HG03039 (cell line): ENCODE measurements around the gene TTC14.
"Not testable (repeated sequence)": the region's sequence is repeated elsewhere in the genome, so short reads cannot be mapped to it uniquely, and the experiment has no call there.

ENCODE experiments used
- ATAC-seq: cut with Tn5 transposase; IDR thresholded peaks from one replicate; pipeline ENCODE4 v1.9.1; 2021; ENCODE audit warnings: mild to moderate bottlenecking, moderate library complexity; ENCODE audit not compliant: unreplicated experiment

TTC14 gene, protein sequence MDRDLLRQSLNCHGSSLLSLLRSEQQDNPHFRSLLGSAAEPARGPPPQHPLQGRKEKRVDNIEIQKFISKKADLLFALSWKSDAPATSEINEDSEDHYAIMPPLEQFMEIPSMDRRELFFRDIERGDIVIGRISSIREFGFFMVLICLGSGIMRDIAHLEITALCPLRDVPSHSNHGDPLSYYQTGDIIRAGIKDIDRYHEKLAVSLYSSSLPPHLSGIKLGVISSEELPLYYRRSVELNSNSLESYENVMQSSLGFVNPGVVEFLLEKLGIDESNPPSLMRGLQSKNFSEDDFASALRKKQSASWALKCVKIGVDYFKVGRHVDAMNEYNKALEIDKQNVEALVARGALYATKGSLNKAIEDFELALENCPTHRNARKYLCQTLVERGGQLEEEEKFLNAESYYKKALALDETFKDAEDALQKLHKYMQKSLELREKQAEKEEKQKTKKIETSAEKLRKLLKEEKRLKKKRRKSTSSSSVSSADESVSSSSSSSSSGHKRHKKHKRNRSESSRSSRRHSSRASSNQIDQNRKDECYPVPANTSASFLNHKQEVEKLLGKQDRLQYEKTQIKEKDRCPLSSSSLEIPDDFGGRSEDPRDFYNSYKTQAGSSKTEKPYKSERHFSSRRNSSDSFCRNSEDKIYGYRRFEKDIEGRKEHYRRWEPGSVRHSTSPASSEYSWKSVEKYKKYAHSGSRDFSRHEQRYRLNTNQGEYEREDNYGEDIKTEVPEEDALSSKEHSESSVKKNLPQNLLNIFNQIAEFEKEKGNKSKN

DNA sequence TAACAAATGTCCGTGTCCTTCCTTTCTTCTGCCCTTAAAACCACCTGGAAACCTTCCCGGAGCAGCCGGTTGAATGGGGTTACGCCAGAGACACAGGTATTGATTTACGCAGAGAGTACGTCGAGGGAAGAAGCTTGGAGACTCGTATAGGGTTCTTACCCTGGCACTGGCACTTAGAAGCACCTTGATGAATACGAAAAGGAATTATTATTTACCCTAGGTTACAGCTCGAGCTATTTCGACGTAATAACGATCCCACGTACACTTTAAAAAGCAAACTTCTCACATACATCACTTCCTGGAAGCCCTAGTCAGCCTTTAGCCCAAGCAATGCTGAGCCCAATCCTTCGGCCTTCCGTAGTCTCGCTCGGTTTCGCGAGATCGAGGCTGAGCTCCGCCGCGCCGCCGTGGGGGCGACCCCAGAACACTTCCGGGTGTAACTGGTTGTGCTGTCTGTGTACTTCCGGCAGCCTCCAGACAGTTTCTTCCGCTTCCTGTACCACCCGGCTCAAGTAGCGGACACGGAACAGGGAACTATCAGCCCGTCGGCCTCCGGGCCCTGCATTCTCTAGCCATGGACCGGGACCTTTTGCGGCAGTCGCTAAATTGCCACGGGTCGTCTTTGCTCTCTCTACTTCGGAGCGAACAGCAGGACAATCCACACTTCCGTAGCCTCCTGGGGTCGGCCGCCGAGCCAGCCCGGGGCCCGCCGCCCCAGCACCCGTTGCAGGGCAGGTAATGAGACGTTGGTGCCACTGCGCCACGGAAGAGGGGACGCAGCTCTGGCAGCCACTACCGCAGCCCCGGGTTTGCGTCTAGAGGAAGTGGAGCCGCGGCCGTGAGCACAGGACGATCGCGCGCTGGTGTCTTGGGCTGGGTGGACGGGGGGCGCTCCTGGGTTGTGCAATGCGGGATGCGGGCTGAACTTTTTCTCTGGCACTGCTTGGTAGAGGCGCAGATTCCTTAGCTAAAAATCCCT is at the start of gene TTC14:
TTC14 (plus strand) TSS at position 476 of the 979 bp plus-strand sequence; CDS start at position 575, 99 bp downstream.
- peak; percentile 97 for ATAC-seq

DNA sequence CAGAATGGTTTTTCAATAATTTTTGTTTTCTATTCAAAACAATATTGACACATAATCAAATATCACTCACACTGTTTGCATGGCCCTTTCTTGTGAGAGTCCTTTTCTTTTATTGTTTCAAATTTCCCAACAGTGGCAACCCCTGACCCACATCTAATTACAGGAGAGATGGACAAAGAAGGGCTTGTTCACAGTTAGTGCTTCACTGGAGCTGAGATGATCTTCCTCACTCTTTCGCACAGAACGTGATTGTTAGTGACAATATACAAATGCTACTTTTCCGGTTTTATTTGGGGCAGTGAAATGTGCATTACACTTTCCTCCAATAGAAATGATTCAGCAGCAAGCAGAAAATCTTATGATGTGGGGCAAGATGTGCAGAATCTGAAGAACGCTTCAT is 38.6 kb upstream of the TTC14 start:
- no peak for ATAC-seq

GRCh38 chr3:180564676-180565075 is 37.3 kb upstream of the TTC14 start:
- ATAC-seq: no peak

DNA sequence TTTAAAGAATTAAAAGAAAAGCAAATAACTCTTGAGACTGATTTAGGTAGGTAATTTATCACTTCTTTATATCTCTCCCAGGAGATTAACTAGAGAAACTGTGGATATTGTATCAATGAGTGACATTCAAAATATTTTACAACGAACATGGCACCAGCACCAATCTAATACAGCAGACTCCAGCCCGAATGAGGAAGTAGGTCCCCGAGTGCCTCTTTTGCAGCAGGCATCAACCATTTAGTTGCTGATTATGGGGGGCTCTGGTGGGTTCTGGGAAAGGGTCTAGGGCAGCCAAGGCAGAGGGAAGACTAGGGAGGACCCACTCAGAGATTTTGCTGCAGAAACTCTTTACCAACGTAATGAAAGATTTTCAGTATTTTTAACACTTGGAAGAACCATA is 31.7 kb upstream of the TTC14 start:
- ATAC-seq: no peak

DNA sequence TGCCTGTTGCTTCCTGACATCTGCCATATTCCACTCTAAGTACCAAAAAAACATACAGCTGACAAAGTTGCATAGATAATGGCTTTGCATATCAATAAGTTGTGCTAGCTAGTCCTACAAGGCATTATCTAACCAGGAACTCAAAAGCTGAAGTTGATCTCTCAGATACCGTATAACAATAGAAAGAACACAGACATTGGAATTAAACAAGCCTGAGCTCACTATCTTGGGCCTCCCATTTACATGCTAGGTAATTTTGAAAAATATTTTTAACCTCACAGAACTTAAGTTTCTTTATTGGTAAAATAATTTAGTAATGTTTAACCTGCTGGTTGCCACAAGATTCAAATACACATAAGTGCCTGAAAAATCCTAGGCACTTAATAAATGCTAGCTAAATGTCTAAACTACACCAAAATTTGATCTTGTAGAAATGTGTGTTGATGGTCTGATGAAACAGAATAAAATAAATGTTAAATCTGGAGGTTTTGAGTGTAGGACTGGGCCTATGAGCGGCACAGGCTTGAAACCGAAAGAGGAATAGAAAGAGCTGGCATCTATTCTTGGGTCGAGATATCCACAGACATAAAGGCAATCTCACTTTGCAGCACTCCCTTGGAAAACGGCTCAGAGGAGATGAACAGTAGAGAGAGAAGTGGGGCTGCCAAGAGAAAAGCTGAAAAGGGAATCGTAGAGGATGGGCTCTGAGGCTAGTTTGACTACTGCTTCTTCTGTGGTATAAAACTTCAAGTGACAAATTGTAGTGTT is 29.9 kb upstream of the TTC14 start:
- ATAC-seq: peak; percentile 82

- no peak for ATAC-seq
Observed at GRCh38 chr3:180575571-180575970, 26.4 kb upstream of the TTC14 start.

- no peak for ATAC-seq
Observed at GRCh38 chr3:180580934-180581333, 21.0 kb upstream of the TTC14 start.

DNA sequence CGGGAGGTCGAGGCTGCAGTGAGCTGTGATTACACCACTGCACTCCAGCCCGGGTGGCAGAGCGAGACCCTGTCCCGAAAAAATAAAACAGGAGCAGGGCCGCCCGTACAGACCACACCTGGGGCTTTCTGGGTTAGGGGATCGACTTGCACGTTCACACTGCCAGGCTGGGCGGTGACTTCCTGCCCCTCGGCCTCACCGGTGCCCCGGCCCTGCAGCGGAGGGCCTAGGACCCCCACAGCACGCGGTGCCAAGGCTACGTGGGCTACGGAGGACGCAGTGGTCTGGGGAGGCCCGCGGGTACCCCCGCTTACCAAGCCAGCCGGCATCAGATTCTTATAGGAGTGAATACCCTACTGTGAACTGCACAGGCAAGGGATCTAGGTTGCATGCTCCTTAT is 11.6 kb upstream of the TTC14 start:
- no peak for ATAC-seq

DNA sequence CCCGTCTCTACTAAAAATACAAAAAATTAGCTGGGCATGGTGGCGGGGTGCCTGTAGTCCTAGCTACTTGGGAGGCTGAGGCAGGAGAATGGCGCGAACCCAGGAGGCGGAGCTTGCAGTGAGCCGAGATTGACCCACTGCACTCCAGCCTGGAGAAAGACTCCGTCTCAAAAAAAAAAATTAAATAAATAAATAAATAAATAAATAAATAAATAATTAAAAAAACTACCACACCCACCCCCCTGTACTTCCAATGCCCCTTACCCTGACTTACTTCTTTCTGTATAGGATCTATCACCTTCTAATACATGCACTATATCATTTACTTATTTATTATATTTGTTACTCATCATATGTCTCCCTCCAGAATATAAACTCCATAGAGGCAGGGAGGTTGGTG is 8.3 kb upstream of the TTC14 start:
- ATAC-seq: not testable (repeated sequence)

GRCh38 chr3:180594631-180595558 is 7.1 kb upstream of the TTC14 start:
- no peak for ATAC-seq

- no peak for ATAC-seq
Observed at GRCh38 chr3:180595559-180595935, 6.4 kb upstream of the TTC14 start.

DNA sequence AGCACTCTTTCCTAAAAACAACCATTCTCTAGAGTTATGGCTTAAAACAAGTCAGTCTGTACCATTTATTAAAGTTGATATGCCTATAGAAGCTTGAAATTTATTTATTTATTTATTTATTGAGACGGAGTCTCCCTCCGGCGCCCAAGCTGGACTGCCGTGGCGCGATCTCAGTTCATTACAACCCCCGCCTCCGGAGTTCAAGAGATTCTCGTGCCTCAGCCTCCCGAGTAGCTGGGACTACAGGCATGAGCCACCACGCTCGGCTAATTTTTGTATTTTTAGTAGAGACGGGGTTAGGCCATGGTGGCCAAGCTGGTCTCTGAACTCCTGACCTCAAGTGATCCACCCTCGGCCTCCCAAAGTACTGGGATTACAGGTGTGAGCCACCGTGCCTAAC is 1.5 kb upstream of the TTC14 start:
- no peak for ATAC-seq

- ATAC-seq: no peak
Observed at GRCh38 chr3:180611006-180611405, 9.0 kb downstream of the TTC14 start.

- ATAC-seq: no peak
Observed at GRCh38 chr3:180612364-180612763, 10.4 kb downstream of the TTC14 start.

DNA sequence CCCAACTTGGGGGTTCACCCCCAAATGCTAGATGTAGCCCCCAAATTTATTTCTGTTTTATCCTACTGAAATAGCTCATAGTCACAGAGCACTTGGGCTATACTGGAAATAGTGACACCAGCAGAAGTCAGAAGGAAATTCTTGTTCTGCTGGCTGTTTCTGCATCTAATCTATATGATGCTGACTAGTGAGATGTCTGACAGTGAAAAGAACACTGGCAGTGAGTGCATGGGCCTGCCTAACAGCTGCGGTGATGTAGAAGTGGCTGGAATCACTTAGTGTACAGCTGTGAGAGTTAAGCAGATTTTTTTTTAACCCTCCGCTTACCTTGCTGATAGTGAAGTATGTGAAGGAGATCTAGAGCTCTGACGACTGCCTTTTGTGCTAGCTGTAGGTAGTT is 14.0 kb downstream of the TTC14 start:
- ATAC-seq: no peak

- no peak for ATAC-seq
Observed at GRCh38 chr3:180617049-180617448, 15.1 kb downstream of the TTC14 start.

- ATAC-seq: not testable (repeated sequence)
Observed at GRCh38 chr3:180618563-180618962, 16.6 kb downstream of the TTC14 start.

GRCh38 chr3:180619723-180620122 is 17.8 kb downstream of the TTC14 start:
- no peak for ATAC-seq

DNA sequence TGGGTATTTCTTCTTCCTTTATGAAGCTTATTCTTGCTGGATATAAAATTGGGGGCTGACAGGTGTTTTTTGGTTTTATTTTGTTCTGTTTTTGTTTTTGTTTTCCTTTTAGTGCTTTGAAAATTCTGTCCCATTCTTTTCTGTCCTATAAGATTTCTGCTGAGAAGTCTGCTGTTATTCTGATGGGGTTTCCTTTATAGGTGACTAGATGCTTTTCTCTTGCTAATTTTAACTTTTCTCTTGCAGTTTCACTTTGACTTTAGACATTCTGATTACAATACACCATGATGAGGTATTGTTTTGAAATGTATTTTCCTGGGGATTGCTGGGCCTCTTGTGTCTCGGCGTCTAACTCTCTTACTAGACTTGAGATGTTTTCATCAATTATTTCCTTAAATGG is 22.8 kb downstream of the TTC14 start:
- peak; percentile 53 for ATAC-seq
